Esophagus muscularis mucosa (tissue), 4 donors: Measurements from ENCODE around the gene STK4. TPM values are rescaled to one million over a fixed set of nuclear protein-coding genes. Genes with fewer than 3 reads are reported as not detected.

ENCODE experiments used
- DNase-seq: peaks from one replicate; pipeline ENCODE4 v3.0.0-alpha.2; 2017; ENCODE audit errors: extremely low spot score
- H3K27ac ChIP-seq, 4 donors: fragments of 200-600 bp; sonication (generic); replicated peaks in 1 of 4; 1 replicate in 3 of 4; 2 replicates in 1 of 4; pipeline ENCODE4 v1.5.1; 2016 to 2019; ENCODE audit warnings: mild to moderate bottlenecking in 1 of 4
- H3K27me3 ChIP-seq, 4 donors: fragments of 200-600 bp; sonication (generic); one replicate each; pipeline versions ENCODE4 v1.5.1 to v1.6.0; 2016 to 2019
- H3K36me3 ChIP-seq, 4 donors: fragments of 200-600 bp; sonication (generic); one replicate each; pipeline ENCODE4 v1.5.1; 2016 to 2019
- H3K4me1 ChIP-seq, 4 donors: fragments of 200-600 bp; sonication (generic); one replicate each; pipeline ENCODE4 v1.5.1; 2016 to 2019
- H3K4me3 ChIP-seq, 4 donors: fragments of 200-600 bp; sonication (generic); 1 replicate in 2 of 4; 2 replicates in 2 of 4; pipeline ENCODE4 v1.5.1; 2016 to 2019; ENCODE audit warnings: mild to moderate bottlenecking in 4 of 4, moderate library complexity in 1 of 4
- H3K9me3 ChIP-seq, 4 donors: fragments of 200-600 bp; sonication (generic); 1 replicate in 3 of 4; 2 replicates in 1 of 4; pipeline ENCODE4 v1.5.1; 2016 to 2019
- CTCF ChIP-seq, 3 experiments: fragments of 200-600 bp in 2 of 3; fragments of 450-650 bp in 1 of 3; sonication (generic) in 2 of 3; IDR thresholded peaks; one replicate each; pipeline ENCODE4 v1.5.1; 2017 to 2019; ENCODE audit warnings: antibody characterized with exemption in 3 of 3, mild to moderate bottlenecking in 2 of 3, moderate library complexity in 1 of 3
- EP300 ChIP-seq: sonication (generic); formaldehyde crosslinking; IDR thresholded peaks from one replicate; pipeline ENCODE4 v1.6.1; 2017; ENCODE audit warnings: antibody characterized with exemption
- POLR2A ChIP-seq: fragments of 450-650 bp; IDR thresholded peaks from one replicate; pipeline ENCODE4 v1.6.1; 2017; ENCODE audit warnings: antibody characterized with exemption, moderate library complexity, mild to moderate bottlenecking, low read depth
- POLR2AphosphoS5 ChIP-seq, 2 donors: sonication (generic); formaldehyde crosslinking; IDR thresholded peaks; one replicate each; pipeline ENCODE4 v1.6.1; 2017; ENCODE audit warnings: antibody characterized with exemption in 2 of 2
- WGBS: methylation state at CpG from one replicate; pipeline ENCODE4 v1.1.5; 2018; 5-methylcytosine and 5-hydroxymethylcytosine counted together
- intact Hi-C: fragments of 100-400 bp; cut with DNase I; formaldehyde crosslinking; loops from one replicate; pipeline ENCODE4 v1.15.1; 2023
- total RNA-seq, 4 donors: library from RNA; depleted of rRNA; stranded (reverse); fragments of >200 nt; gene quantifications; one replicate each; pipeline versions ENCODE4 v1.1.0 to v1.2.1, GENCODE V29; 2016

STK4 gene
- total RNA-seq, 4 donors from 2014 or later = 26.0 to 31.6 (median 27.7) TPM

- Histone ChIP-seq H3K36me3 (no peaks in the 10 kb centered on the region), H3K4me1 (peaks cover 20 to 47% (median 38%) of the 10 kb centered on the region in 4 donors), H3K27me3 (no peaks in the 10 kb centered on the region), H3K9me3 (no peaks in the 10 kb centered on the region), H3K27ac (no peak overlapping the region), H3K4me3 (no peak overlapping the region)
- no peak for DNase-seq
- 78% methylated on average over 3 of the region's 3 CpGs for WGBS
- TF ChIP-seq POLR2A (no peak), POLR2AphosphoS5 (IDR thresholded peaks at IDR 0.05) (no peak), EP300 (no peak), CTCF (IDR thresholded peaks at IDR 0.05) (no peak)
- intact Hi-C loops = loop anchor here (10.0 kb wide), 1 partner anchor 218 kb away; the partner anchor contains the start of gene KCNK15
Measured at GRCh38 chr20:44962483-44962882, 3.8 kb upstream of the STK4 start.

GRCh38 chr20:44963325-44964215 lies 2.7 kb upstream of the STK4 start:
- Histone ChIP-seq H3K9me3 (no peaks in the 10 kb centered on the region), H3K27ac (no peak overlapping the region), H3K4me1 (peaks cover 26 to 49% (median 45%) of the 10 kb centered on the region in 4 donors), H3K27me3 (no peaks in the 10 kb centered on the region), H3K4me3 (no peak overlapping the region), H3K36me3 (no peaks in the 10 kb centered on the region)
- DNase-seq = no peak
- TF ChIP-seq CTCF (IDR thresholded peaks at IDR 0.05) (no peak), POLR2A (no peak), POLR2AphosphoS5 (IDR thresholded peaks at IDR 0.05) (no peak), EP300 (no peak)
- 86% methylated on average over 4 of the region's 4 CpGs for WGBS
- intact Hi-C loops = loop anchor here (10.0 kb wide), 1 partner anchor 219 kb away; the partner anchor contains the start of gene KCNK15

GRCh38 chr20:44965651-44966029 lies 672 bp upstream of the STK4 start:
- Histone ChIP-seq H3K36me3 (no peaks in the 10 kb centered on the region), H3K9me3 (no peaks in the 10 kb centered on the region), H3K27ac (peak overlapping the region; percentile 77 to 87 (median 82)), H3K4me3 (peak overlapping the region; percentile 71 to 88 (median 78)), H3K4me1 (peaks cover 18 to 56% (median 52%) of the 10 kb centered on the region in 4 donors), H3K27me3 (no peaks in the 10 kb centered on the region)
- DNase-seq = no peak
- TF ChIP-seq EP300 (no peak), CTCF (IDR thresholded peaks at IDR 0.05) (no peak), POLR2AphosphoS5 (IDR thresholded peaks at IDR 0.05) (no peak), POLR2A (no peak)
- intact Hi-C loops = loop anchor here (5.0 to 10.0 kb wide), 2 partner anchors 78 to 221 kb away; partner anchors contain the start of genes KCNK15 and YWHAB
- 46% methylated on average over 5 of the region's 5 CpGs for WGBS

GRCh38 chr20:44967207-44967807 lies 995 bp downstream of the STK4 start:
- Histone ChIP-seq H3K9me3 (no peaks in the 10 kb centered on the region), H3K36me3 (peaks cover 0 to 5% (median 4%) of the 10 kb centered on the region in 4 donors), H3K27me3 (no peaks in the 10 kb centered on the region), H3K27ac (peak overlapping the region; percentile 77 to 87 (median 82)), H3K4me3 (peak overlapping the region; percentile 71 to 88 (median 78)), H3K4me1 (peaks cover 14 to 58% (median 54%) of the 10 kb centered on the region in 4 donors)
- WGBS = 33% methylated on average over 5 of the region's 5 CpGs
- intact Hi-C loops = loop anchor here (5.0 to 10.0 kb wide), 2 partner anchors 80 to 223 kb away; partner anchors contain the start of genes KCNK15 and YWHAB
- DNase-seq = no peak
- TF ChIP-seq POLR2A (no peak), CTCF (IDR thresholded peaks at IDR 0.05) (no peak), POLR2AphosphoS5 (IDR thresholded peaks at IDR 0.05) (peak; percentile 11 to 35), EP300 (no peak)
